HepG2 (cell line): ENCODE data around the gene CERS4. TPM values are rescaled to one million over a fixed set of nuclear protein-coding genes. Genes with fewer than 3 reads are reported as not detected.

Experiments used
- ATAC-seq: fragments of 200-7000 bp; cut with Tn5 transposase; 3 replicates; pipeline ENCODE4 v1.9.1; 2020; ENCODE audit warnings: mild to moderate bottlenecking, moderate library complexity
- BruUV-seq: library from RNA; stranded (reverse); fragments of 400-500 nt; replicated peaks from 2 replicates; lab custom pipeline; 2021; lab: Mats Ljungman, UMichigan
- CTCF ChIA-PET: fragments of 300-600 bp; formaldehyde crosslinking; extraction: SDS; loops from one replicate; lab custom pipeline; 2021; ENCODE audit warnings: low total read pairs, inconsistent platforms, low intra/inter-chr PET ratio; lab: Yijun Ruan, JAX
- POLR2A ChIA-PET: fragments of 350-600 bp; sonication (Branson Sonifier 250); formaldehyde crosslinking; loops from one replicate; lab custom pipeline; 2020; ENCODE audit warnings: antibody characterized with exemption, inconsistent platforms; lab: Yijun Ruan, JAX
- DNase-seq: peaks from one replicate; pipeline ENCODE4 v3.0.0-alpha.2; 2015; ENCODE audit warnings: low spot score
- FAIRE-seq: peaks from 3 replicates; lab custom pipeline; 2011; peaks lifted over from hg19 to GRCh38; lab: Jason Lieb, UNC
- H2AFZ ChIP-seq: one replicate; pipeline ENCODE4 v1.6.1; 2011; ENCODE audit warnings: low read length, inconsistent platforms
- H3K27ac ChIP-seq: fragments of 300-600 bp; 3 replicates; pipeline ENCODE4 v1.8.0; 2011; ENCODE audit warnings: mixed run types, mild to moderate bottlenecking, mixed read lengths, low read length, inconsistent platforms; ENCODE audit not compliant: insufficient read depth; ENCODE audit errors: extremely low read length
- H3K27me3 ChIP-seq, 2 experiments: fragments of 200-600 bp in 1 of 2; 2 replicates in 1 of 2; 3 replicates in 1 of 2; pipeline versions ENCODE4 v1.6.0 to v1.8.0; 2011; ENCODE audit warnings: low read length in 2 of 2, mild to moderate bottlenecking in 2 of 2, moderate library complexity in 2 of 2, inconsistent platforms in 1 of 2; ENCODE audit not compliant: insufficient read depth in 2 of 2, control insufficient read depth in 1 of 2
- H3K36me3 ChIP-seq, 2 experiments: fragments of 200-600 bp in 1 of 2; replicated peaks in 1 of 2; 2 replicates in 1 of 2; 3 replicates in 1 of 2; pipeline versions ENCODE4 v1.5.1 to v1.8.0; 2011; ENCODE audit warnings: low read length in 2 of 2, inconsistent platforms in 1 of 2; ENCODE audit not compliant: insufficient read depth in 2 of 2, control insufficient read depth in 1 of 2
- H3K4me1 ChIP-seq: 2 replicates; pipeline ENCODE4 v1.5.1; 2012; ENCODE audit warnings: low read length, inconsistent platforms; ENCODE audit not compliant: insufficient read depth
- H3K4me2 ChIP-seq: 2 replicates; pipeline ENCODE4 v1.6.0; 2011; ENCODE audit warnings: low read depth, low read length, inconsistent platforms
- H3K4me3 ChIP-seq, 3 experiments: fragments of 200-600 bp in 1 of 3; sonication (generic), shearing (Covaris generic) in 1 of 3; replicated peaks in 1 of 3; 2 replicates each; pipeline ENCODE4 v1.5.1; 2011 to 2016; ENCODE audit warnings: low read length in 3 of 3, inconsistent platforms in 2 of 3, low read depth in 2 of 3, mild to moderate bottlenecking in 2 of 3, control low read depth in 1 of 3, mixed read lengths in 1 of 3; ENCODE audit not compliant: insufficient read depth in 1 of 3
- H3K79me2 ChIP-seq: one replicate; pipeline ENCODE4 v1.6.1; 2011; ENCODE audit warnings: low read length, inconsistent platforms; ENCODE audit not compliant: insufficient read depth
- H3K9ac ChIP-seq: 2 replicates; pipeline ENCODE4 v1.6.0; 2011; ENCODE audit warnings: mild to moderate bottlenecking, low read depth, low read length, inconsistent platforms; ENCODE audit not compliant: insufficient read depth
- H3K9me3 ChIP-seq: 2 replicates; pipeline ENCODE4 v1.5.1; 2012; ENCODE audit warnings: mild to moderate bottlenecking, low read length
- H4K20me1 ChIP-seq: 2 replicates; pipeline ENCODE4 v1.6.0; 2011; ENCODE audit warnings: inconsistent platforms, mild to moderate bottlenecking, low read length, moderate library complexity; ENCODE audit not compliant: insufficient read depth
- ADNP ChIP-seq: sonication (generic); formaldehyde crosslinking; IDR thresholded peaks from 2 replicates; pipeline ENCODE4 v1.4.0; 2020; ENCODE audit warnings: missing genetic modification reagents
- CHD4 ChIP-seq: fragments of 200-600 bp; sonication (generic); IDR thresholded peaks from 2 replicates; pipeline ENCODE4 v1.7.0; 2017; ENCODE audit warnings: mild to moderate bottlenecking, low read length, borderline replicate concordance
- HDAC1 ChIP-seq: sonication (generic); formaldehyde crosslinking; IDR thresholded peaks from 2 replicates; pipeline ENCODE4 v1.5.1; 2020; ENCODE audit warnings: mild to moderate bottlenecking, missing genetic modification reagents
- HNF4A ChIP-seq: sonication (generic); formaldehyde crosslinking; IDR thresholded peaks from 2 replicates; pipeline ENCODE4 v1.4.0; 2020; ENCODE audit warnings: missing genetic modification reagents
- PCBP2 ChIP-seq: fragments of 200-400 bp; formaldehyde crosslinking; optimal IDR thresholded peaks from 2 replicates; pipeline ENCODE3; 2018; ENCODE audit warnings: low read length, low read depth; ENCODE audit not compliant: poor library complexity, severe bottlenecking
- PHF21A ChIP-seq: sonication (generic); formaldehyde crosslinking; IDR thresholded peaks from 2 replicates; pipeline ENCODE4 v1.5.0; 2020; ENCODE audit warnings: mild to moderate bottlenecking, missing genetic modification reagents
- RCOR2 ChIP-seq: IDR thresholded peaks from 2 replicates; pipeline ENCODE4 v1.6.1; 2016; ENCODE audit warnings: missing biosample characterization, missing genetic modification reagents
- SSRP1 ChIP-seq: IDR thresholded peaks from 2 replicates; pipeline ENCODE4 v1.6.1; 2016; ENCODE audit warnings: control low read depth
- TAF1 ChIP-seq: sonication (generic); formaldehyde crosslinking; IDR thresholded peaks from 2 replicates; pipeline ENCODE4 v1.4.0; 2020; ENCODE audit warnings: missing genetic modification reagents
- TOE1 ChIP-seq: sonication (generic); formaldehyde crosslinking; IDR thresholded peaks from 2 replicates; pipeline ENCODE4 v1.4.0; 2020; ENCODE audit warnings: mild to moderate bottlenecking, missing genetic modification reagents
- ZMYM3 ChIP-seq: sonication (generic); formaldehyde crosslinking; IDR thresholded peaks from 2 replicates; pipeline ENCODE4 v1.5.1; 2020; ENCODE audit warnings: mild to moderate bottlenecking, missing genetic modification reagents
- ZNF614 ChIP-seq: IDR thresholded peaks from 2 replicates; pipeline ENCODE4 v1.6.1; 2018; ENCODE audit warnings: missing biosample characterization, missing genetic modification reagents, inconsistent platforms, borderline replicate concordance
- ZNF629 ChIP-seq: sonication (generic); formaldehyde crosslinking; conservative IDR thresholded peaks from 2 replicates; pipeline ENCODE4 v1.5.0; 2020; ENCODE audit warnings: missing genetic modification reagents
- ZNF678 ChIP-seq: sonication (generic); formaldehyde crosslinking; IDR thresholded peaks from 2 replicates; pipeline ENCODE4 v1.4.0; 2020; ENCODE audit warnings: mild to moderate bottlenecking, missing genetic modification reagents
- ZNF747 ChIP-seq: sonication (generic); formaldehyde crosslinking; IDR thresholded peaks from 2 replicates; pipeline ENCODE4 v1.8.1; 2023; ENCODE audit warnings: missing genetic modification reagents, mild to moderate bottlenecking, borderline replicate concordance
- WGBS: methylation state at CpG from one replicate; pipeline ENCODE4 v1.1.6; 2017; ENCODE audit warnings: low lambda C conversion rate; 5-methylcytosine and 5-hydroxymethylcytosine counted together
- in situ Hi-C: cut with HindIII; loops from 2 replicates; pipeline ENCODE4 v1.10.0; 2017; ENCODE audit warnings: low pct_unique_long_range_greater_than_20kb; ENCODE audit not compliant: extremely low pct_ligation_motif_present
- intact Hi-C: fragments of 100-400 bp; cut with micrococcal nuclease; formaldehyde crosslinking; loops from one replicate; pipeline ENCODE4 v1.10.0; 2022; ENCODE audit not compliant: unreplicated experiment
- polyA plus RNA-seq, 8 experiments: library from polyadenylated mRNA; depleted of rRNA in 3 of 8; stranded (reverse) in 7 of 8; unstranded in 1 of 8; fragments of >200 nt; fragmentation: Illumina TruSeq in 4 of 8; extraction: Trizol in 4 of 8; gene quantifications; 2 replicates each; pipeline versions ENCODE4 v1.2.1 to v1.2.3, GENCODE V29; 2011 to 2016; ENCODE audit warnings: low read depth in 4 of 8, missing spikeins in 1 of 8, mixed read lengths in 1 of 8; ENCODE audit not compliant: insufficient read depth in 1 of 8
- total RNA-seq, 5 experiments: library from RNA; depleted of rRNA; stranded (reverse); fragments of >200 nt; fragmentation: Illumina TruSeq; extraction: Trizol; gene quantifications; 2 replicates each; pipeline ENCODE4 v1.2.3, GENCODE V29; 2016; ENCODE audit warnings: low read depth in 1 of 5
- TF ChIP-seq, protein P1 (sequence below): sonication (generic); formaldehyde crosslinking; IDR thresholded peaks from 2 replicates; pipeline ENCODE4 v1.4.0; 2020; ENCODE audit warnings: missing genetic modification reagents
- TF ChIP-seq, protein P2 (sequence below): sonication (generic); formaldehyde crosslinking; IDR thresholded peaks from 2 replicates; pipeline ENCODE4 v1.4.0; 2020; ENCODE audit warnings: missing genetic modification reagents
- TF ChIP-seq, protein P3 (sequence below): IDR thresholded peaks from 2 replicates; pipeline ENCODE4 v1.6.1; 2012; ENCODE audit warnings: inconsistent platforms

CERS4 gene
- total and polyA plus RNA-seq, 2 of the 13 experiments (the other 11 are each of a cell fraction or from before 2014, with no cell fraction given), result 74.7 to 83.5 TPM

DNA sequence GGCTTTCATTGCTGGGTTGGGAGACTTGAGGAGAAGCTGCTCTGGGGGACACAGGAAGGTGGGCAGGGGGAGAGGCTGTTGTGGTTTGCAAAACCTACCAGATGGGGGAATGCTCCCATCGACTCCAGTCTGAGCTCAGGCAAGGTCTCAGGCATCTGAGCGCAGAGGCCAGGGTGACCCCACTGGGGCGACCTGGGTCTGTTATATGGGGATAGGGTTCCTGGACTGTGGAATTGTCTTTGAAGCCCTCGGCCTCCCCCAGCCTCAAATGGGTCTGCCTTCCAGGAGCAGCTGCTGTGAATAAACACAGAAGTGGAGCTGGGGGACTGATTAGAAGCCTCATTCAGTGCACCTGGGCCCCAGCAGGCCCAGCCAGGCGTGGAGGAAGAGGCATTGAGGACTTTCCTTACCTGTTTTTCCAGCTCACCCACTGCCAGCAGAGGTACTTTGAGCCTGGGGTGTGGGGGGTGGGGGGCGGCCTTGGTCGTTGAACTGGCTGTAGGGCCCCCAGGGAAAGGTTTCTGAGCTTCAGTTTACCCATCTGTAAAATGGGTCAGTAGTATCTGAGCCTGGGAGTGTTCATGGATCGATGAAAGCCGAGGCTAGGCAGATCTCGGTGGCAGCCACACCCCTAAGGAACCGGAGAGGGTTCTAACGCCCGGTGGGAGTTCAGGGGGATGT, 1.4 kb downstream of the CERS4 start:
- POLR2A ChIA-PET, result interaction anchor here (0.6 to 1.6 kb wide), 6 partner anchors 18 to 267 kb away, joined by 3 to 5 read pairs (median 4); partner anchors contain the start of gene TIMM44
- H3K27ac ChIP-seq, result peak overlapping the region; percentile 79
- in situ Hi-C loops (no loop called here), intact Hi-C loops (no loop called here)
- BruUV-seq, result TSS peak; percentile 66
- H3K4me1 ChIP-seq, result peaks cover 77% of the 10 kb centered on the region
- no peaks in the 10 kb centered on the region; a peak in 1 of 5 replicates for H3K27me3 ChIP-seq
- H3K9me3 ChIP-seq, result no peaks in the 10 kb centered on the region
- H3K4me3 ChIP-seq, result peak overlapping the region; percentile 92 to 94 (median 93)
- no peak for FAIRE-seq
- H4K20me1 ChIP-seq, result peaks cover 43% of the 10 kb centered on the region
- TF ChIP-seq ZNF614 (CRISPR knock-in tag) (0 out of 2 replicates have a peak, but pooled peaks have one; percentile 5), ADNP (CRISPR knock-in tag) (0 out of 2 replicates have a peak, but pooled peaks have one; percentile 39), ZNF678 (CRISPR knock-in tag) (0 out of 2 replicates have a peak, but pooled peaks have one; percentile 4), TAF1 (CRISPR knock-in tag) (0 out of 2 replicates have a peak, but pooled peaks have one; percentile 12), CHD4 (peak; percentile 84), RCOR2 (peak; percentile 53; the same call in 1 of the 2 replicates), TOE1 (CRISPR knock-in tag) (no peak), ZMYM3 (CRISPR knock-in tag) (peak; percentile 96), HNF4A (0 out of 2 replicates have a peak, but pooled peaks have one; percentile 41), HDAC1 (CRISPR knock-in tag) (peak; percentile 30; the same call in 1 of the 2 replicates), PHF21A (CRISPR knock-in tag) (peak; percentile 48; the same call in 1 of the 2 replicates), ZNF747 (CRISPR knock-in tag) (no peak), PCBP2 (no peak), ZNF629 (peak; percentile 98), SSRP1 (CRISPR knock-in tag) (no peak)
- TF ChIP-seq, protein P1, sequence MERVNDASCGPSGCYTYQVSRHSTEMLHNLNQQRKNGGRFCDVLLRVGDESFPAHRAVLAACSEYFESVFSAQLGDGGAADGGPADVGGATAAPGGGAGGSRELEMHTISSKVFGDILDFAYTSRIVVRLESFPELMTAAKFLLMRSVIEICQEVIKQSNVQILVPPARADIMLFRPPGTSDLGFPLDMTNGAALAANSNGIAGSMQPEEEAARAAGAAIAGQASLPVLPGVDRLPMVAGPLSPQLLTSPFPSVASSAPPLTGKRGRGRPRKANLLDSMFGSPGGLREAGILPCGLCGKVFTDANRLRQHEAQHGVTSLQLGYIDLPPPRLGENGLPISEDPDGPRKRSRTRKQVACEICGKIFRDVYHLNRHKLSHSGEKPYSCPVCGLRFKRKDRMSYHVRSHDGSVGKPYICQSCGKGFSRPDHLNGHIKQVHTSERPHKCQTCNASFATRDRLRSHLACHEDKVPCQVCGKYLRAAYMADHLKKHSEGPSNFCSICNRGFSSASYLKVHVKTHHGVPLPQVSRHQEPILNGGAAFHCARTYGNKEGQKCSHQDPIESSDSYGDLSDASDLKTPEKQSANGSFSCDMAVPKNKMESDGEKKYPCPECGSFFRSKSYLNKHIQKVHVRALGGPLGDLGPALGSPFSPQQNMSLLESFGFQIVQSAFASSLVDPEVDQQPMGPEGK (CRISPR knock-in tag), result peak; percentile 80
- TF ChIP-seq, protein P2, sequence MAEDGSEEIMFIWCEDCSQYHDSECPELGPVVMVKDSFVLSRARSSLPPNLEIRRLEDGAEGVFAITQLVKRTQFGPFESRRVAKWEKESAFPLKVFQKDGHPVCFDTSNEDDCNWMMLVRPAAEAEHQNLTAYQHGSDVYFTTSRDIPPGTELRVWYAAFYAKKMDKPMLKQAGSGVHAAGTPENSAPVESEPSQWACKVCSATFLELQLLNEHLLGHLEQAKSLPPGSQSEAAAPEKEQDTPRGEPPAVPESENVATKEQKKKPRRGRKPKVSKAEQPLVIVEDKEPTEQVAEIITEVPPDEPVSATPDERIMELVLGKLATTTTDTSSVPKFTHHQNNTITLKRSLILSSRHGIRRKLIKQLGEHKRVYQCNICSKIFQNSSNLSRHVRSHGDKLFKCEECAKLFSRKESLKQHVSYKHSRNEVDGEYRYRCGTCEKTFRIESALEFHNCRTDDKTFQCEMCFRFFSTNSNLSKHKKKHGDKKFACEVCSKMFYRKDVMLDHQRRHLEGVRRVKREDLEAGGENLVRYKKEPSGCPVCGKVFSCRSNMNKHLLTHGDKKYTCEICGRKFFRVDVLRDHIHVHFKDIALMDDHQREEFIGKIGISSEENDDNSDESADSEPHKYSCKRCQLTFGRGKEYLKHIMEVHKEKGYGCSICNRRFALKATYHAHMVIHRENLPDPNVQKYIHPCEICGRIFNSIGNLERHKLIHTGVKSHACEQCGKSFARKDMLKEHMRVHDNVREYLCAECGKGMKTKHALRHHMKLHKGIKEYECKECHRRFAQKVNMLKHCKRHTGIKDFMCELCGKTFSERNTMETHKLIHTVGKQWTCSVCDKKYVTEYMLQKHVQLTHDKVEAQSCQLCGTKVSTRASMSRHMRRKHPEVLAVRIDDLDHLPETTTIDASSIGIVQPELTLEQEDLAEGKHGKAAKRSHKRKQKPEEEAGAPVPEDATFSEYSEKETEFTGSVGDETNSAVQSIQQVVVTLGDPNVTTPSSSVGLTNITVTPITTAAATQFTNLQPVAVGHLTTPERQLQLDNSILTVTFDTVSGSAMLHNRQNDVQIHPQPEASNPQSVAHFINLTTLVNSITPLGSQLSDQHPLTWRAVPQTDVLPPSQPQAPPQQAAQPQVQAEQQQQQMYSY (CRISPR knock-in tag), result peak; percentile 49; the same call in 1 of the 2 replicates
- TF ChIP-seq, protein P3, sequence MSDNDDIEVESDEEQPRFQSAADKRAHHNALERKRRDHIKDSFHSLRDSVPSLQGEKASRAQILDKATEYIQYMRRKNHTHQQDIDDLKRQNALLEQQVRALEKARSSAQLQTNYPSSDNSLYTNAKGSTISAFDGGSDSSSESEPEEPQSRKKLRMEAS, result 0 out of 2 replicates have a peak, but pooled peaks have one; percentile 7
- peak overlapping the region; percentile 98 for H3K9ac ChIP-seq
- no peak for DNase-seq
- no peak for ATAC-seq
- peaks cover 3 to 11% of the 10 kb centered on the region in 2 experiments; a peak in 3 of 5 replicates for H3K36me3 ChIP-seq
- 14% methylated on average over 8 of the region's 13 CpGs for WGBS
- H3K79me2 ChIP-seq, result peaks cover 53% of the 10 kb centered on the region
- no peak overlapping the region for H2AFZ ChIP-seq
- peak overlapping the region; percentile 99 for H3K4me2 ChIP-seq
- CTCF ChIA-PET, result no interaction called here
